Smooth muscle cell (in vitro differentiated cells): ENCODE data around the gene TMEM219. TPM values are rescaled to one million over a fixed set of nuclear protein-coding genes. Genes with fewer than 3 reads are reported as not detected.

Experiments
- DNase-seq: peaks from one replicate; lab custom pipeline; 2025; ENCODE audit not compliant: unreplicated experiment; lab: John Stamatoyannopoulos, UW
- H2AFZ ChIP-seq: fragments of 200-600 bp; sonication (generic); 2 replicates; pipeline ENCODE4 v1.6.0; 2016; ENCODE audit warnings: antibody characterized with exemption, low read depth, mild to moderate bottlenecking
- H3F3A ChIP-seq: fragments of 200-600 bp; sonication (generic); 2 replicates; pipeline ENCODE4 v1.6.0; 2017; ENCODE audit warnings: antibody characterized with exemption, low read depth
- H3K27ac ChIP-seq: fragments of 200-600 bp; sonication (generic); 2 replicates; pipeline ENCODE4 v1.5.1; 2016; ENCODE audit warnings: low read depth, mild to moderate bottlenecking
- H3K27me3 ChIP-seq: fragments of 200-600 bp; sonication (generic); 2 replicates; pipeline ENCODE4 v1.6.1; 2016; ENCODE audit warnings: low read depth, mild to moderate bottlenecking
- H3K36me3 ChIP-seq: fragments of 200-600 bp; sonication (generic); 2 replicates; pipeline ENCODE4 v1.5.1; 2016; ENCODE audit warnings: low read depth
- H3K4me1 ChIP-seq: fragments of 200-600 bp; sonication (generic); 2 replicates; pipeline ENCODE4 v1.5.1; 2016; ENCODE audit warnings: low read depth
- H3K4me2 ChIP-seq: fragments of 200-600 bp; sonication (generic); 2 replicates; pipeline ENCODE4 v1.6.0; 2016; ENCODE audit warnings: mild to moderate bottlenecking
- H3K4me3 ChIP-seq: fragments of 200-600 bp; sonication (generic); 2 replicates; pipeline ENCODE4 v1.5.1; 2016; ENCODE audit warnings: mild to moderate bottlenecking
- H3K79me2 ChIP-seq: fragments of 200-600 bp; sonication (generic); 2 replicates; pipeline ENCODE4 v1.6.0; 2016; ENCODE audit warnings: low read depth, mild to moderate bottlenecking
- H3K9ac ChIP-seq: fragments of 200-600 bp; sonication (generic); 2 replicates; pipeline ENCODE4 v1.6.0; 2016; ENCODE audit warnings: low read depth
- H3K9me3 ChIP-seq: fragments of 200-600 bp; sonication (generic); replicated peaks from 2 replicates; pipeline ENCODE4 v1.5.1; 2016; ENCODE audit warnings: low read depth
- H4K20me1 ChIP-seq: fragments of 200-600 bp; sonication (generic); 2 replicates; pipeline ENCODE4 v1.6.0; 2016; ENCODE audit warnings: low read depth
- WGBS: methylation state at CpG from one replicate; pipeline ENCODE4 v1.1.7; 2016; ENCODE audit warnings: low lambda C conversion rate; 5-methylcytosine and 5-hydroxymethylcytosine counted together
- polyA plus RNA-seq: library from polyadenylated mRNA; unstranded; fragments of >200 nt; fragmentation: Nextera tagmentation; extraction: Ambion mirVana; gene quantifications from 2 replicates; pipeline ENCODE4 v1.2.1, GENCODE V29; 2016
- total RNA-seq: library from RNA; depleted of rRNA; stranded (reverse); fragments of >200 nt; gene quantifications from 2 replicates; pipeline ENCODE4 v1.2.3, GENCODE V29; 2014
- TF ChIP-seq, protein P1 (sequence below): fragments of 200-600 bp; sonication (generic); IDR thresholded peaks from 2 replicates; pipeline ENCODE4 v1.5.1; 2017; ENCODE audit warnings: borderline replicate concordance, mild to moderate bottlenecking, antibody characterized with exemption; ENCODE audit not compliant: insufficient read depth, poor library complexity, severe bottlenecking

TMEM219 gene
- total and polyA plus RNA-seq, 2 experiments from 2014 or later = 99.2 to 186 TPM

- no peak for DNase-seq
- Histone ChIP-seq H3K9ac (no peak overlapping the region), H3K27ac (no peak overlapping the region)
Measured at GRCh38 chr16:29961127-29961478, 776 bp upstream of the TMEM219 start.

DNA sequence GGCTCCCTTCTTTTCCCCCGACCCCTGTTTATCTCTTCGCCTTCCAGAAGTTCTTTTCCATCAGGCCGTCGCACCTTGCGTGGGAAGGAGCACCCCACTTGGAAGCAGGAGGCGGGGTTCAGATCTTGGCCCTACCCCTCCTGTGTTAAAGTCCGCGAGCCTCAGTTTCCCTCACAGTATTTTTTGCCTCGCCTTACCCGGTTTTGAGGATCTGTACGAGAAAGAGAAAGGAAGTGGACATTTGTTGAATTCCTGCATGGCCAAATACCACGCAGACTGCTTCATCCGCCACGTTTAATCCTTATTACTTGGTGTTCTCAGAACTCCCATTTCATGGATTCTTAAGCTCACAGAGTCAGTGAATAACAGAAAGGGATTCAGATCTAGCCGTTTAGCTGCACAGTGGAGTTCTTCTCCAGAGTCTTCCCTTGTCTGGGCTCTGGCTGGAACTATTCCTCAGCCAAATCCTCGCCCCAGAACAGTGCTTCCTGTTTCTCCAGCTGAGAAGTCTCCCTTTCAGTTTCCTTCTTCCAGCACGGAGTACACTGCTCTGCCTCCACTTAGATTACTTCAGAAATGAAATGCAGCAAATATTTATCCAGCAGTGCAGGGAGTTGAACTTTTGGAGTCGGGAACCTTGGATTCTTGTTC lies 590 bp downstream of the TMEM219 start:
- DNase-seq = no peak
- TF ChIP-seq, protein P1, sequence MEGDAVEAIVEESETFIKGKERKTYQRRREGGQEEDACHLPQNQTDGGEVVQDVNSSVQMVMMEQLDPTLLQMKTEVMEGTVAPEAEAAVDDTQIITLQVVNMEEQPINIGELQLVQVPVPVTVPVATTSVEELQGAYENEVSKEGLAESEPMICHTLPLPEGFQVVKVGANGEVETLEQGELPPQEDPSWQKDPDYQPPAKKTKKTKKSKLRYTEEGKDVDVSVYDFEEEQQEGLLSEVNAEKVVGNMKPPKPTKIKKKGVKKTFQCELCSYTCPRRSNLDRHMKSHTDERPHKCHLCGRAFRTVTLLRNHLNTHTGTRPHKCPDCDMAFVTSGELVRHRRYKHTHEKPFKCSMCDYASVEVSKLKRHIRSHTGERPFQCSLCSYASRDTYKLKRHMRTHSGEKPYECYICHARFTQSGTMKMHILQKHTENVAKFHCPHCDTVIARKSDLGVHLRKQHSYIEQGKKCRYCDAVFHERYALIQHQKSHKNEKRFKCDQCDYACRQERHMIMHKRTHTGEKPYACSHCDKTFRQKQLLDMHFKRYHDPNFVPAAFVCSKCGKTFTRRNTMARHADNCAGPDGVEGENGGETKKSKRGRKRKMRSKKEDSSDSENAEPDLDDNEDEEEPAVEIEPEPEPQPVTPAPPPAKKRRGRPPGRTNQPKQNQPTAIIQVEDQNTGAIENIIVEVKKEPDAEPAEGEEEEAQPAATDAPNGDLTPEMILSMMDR = no peak
- Histone ChIP-seq H3K4me3 (peak overlapping the region; percentile 86), H3K9ac (peak overlapping the region; percentile 74), H3F3A (no peaks in the 10 kb centered on the region), H3K4me2 (peak overlapping the region; percentile 92), H4K20me1 (no peaks in the 10 kb centered on the region), H3K27me3 (no peaks in the 10 kb centered on the region), H3K4me1 (peaks cover 5% of the 10 kb centered on the region), H3K9me3 (no peaks in the 10 kb centered on the region), H2AFZ (peak overlapping the region; percentile 78), H3K36me3 (no peaks in the 10 kb centered on the region), H3K79me2 (no peaks in the 10 kb centered on the region), H3K27ac (peak overlapping the region; percentile 71)
- 19% methylated on average over 18 of the region's 18 CpGs for WGBS

More at GRCh38 chr16:29961127-29961478, 776 bp upstream of the TMEM219 start:
- peak overlapping the region; percentile 86 for H3K4me3 ChIP-seq
- no peaks in the 10 kb centered on the region for H3K36me3 ChIP-seq
- 84% methylated on average over 10 of the region's 10 CpGs for WGBS
- H3F3A ChIP-seq = no peaks in the 10 kb centered on the region
- H4K20me1 ChIP-seq = no peaks in the 10 kb centered on the region
- no peaks in the 10 kb centered on the region for H3K79me2 ChIP-seq
- peak overlapping the region; percentile 92 for H3K4me2 ChIP-seq
- TF ChIP-seq, protein P1 = no peak
- H3K4me1 ChIP-seq = peaks cover 5% of the 10 kb centered on the region
- H3K27me3 ChIP-seq = no peaks in the 10 kb centered on the region
- peak overlapping the region; percentile 67 for H2AFZ ChIP-seq
- no peaks in the 10 kb centered on the region for H3K9me3 ChIP-seq

DNA sequence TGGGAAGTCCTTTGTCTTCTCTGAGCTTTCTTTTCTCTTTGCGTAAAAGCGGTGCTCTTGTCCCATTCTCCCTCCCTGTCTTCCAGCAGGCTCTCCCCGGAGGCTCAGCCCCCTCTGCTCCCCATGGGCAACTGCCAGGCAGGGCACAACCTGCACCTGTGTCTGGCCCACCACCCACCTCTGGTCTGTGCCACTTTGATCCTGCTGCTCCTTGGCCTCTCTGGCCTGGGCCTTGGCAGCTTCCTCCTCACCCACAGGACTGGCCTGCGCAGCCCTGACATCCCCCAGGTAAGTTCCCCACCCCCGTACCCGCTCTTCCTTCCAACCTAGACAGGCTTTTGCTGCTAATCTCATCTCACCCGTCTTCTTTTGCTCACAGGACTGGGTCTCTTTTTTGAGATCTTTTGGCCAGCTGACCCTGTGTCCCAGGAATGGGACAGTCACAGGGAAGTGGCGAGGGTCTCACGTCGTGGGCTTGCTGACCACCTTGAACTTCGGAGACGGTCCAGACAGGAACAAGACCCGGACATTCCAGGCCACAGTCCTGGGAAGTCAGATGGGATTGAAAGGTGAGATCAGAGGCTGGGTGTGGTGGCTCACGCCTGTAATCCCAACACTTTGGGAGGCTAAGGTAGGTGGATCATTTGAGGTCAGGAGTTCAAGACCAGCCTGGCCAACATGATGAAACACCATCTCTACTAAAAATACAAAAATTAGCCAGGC lies 1.3 kb downstream of the TMEM219 start:
- Histone ChIP-seq H3K4me2 (peak overlapping the region; percentile 92), H3K9me3 (no peaks in the 10 kb centered on the region), H3K27me3 (no peaks in the 10 kb centered on the region), H4K20me1 (no peaks in the 10 kb centered on the region), H3K9ac (no peak overlapping the region), H3K4me3 (peak overlapping the region; percentile 86), H3K4me1 (peaks cover 5% of the 10 kb centered on the region), H3K27ac (peak overlapping the region; percentile 71), H3F3A (no peaks in the 10 kb centered on the region), H2AFZ (no peak overlapping the region), H3K36me3 (no peaks in the 10 kb centered on the region), H3K79me2 (no peaks in the 10 kb centered on the region)
- DNase-seq = no peak
- TF ChIP-seq, protein P1 = no peak
- WGBS = 95% methylated on average over 14 of the region's 14 CpGs

GRCh38 chr16:29968205-29968604 lies 6.3 kb downstream of the TMEM219 start:
- Histone ChIP-seq H2AFZ (no peak overlapping the region), H4K20me1 (no peaks in the 10 kb centered on the region), H3K36me3 (peaks cover 3% of the 10 kb centered on the region), H3K9ac (no peak overlapping the region), H3K27me3 (no peaks in the 10 kb centered on the region), H3K9me3 (no peaks in the 10 kb centered on the region), H3F3A (peaks cover 15% of the 10 kb centered on the region), H3K4me2 (no peak overlapping the region), H3K4me1 (no peaks in the 10 kb centered on the region), H3K4me3 (no peak overlapping the region), H3K27ac (no peak overlapping the region), H3K79me2 (no peaks in the 10 kb centered on the region)
- WGBS = 98% methylated on average over 4 of the region's 4 CpGs
- TF ChIP-seq, protein P1 = no peak
- no peak for DNase-seq
